Transverse colon (tissue), 4 donors: ENCODE results near the gene ACP7. TPM values are rescaled to one million over a fixed set of nuclear protein-coding genes. Genes with fewer than 3 reads are reported as not detected.

Experiments used
- DNase-seq: peaks from one replicate; pipeline ENCODE4 v3.0.0-alpha.2; 2019
- H3K27ac ChIP-seq, 4 donors: fragments of 200-600 bp; sonication (generic); 2 replicates each; pipeline ENCODE4 v1.5.1; 2016 to 2018; ENCODE audit warnings: inconsistent platforms in 4 of 4
- H3K27me3 ChIP-seq: fragments of 200-600 bp; sonication (generic); 2 replicates; pipeline ENCODE4 v1.5.1; 2017; ENCODE audit warnings: inconsistent platforms
- H3K36me3 ChIP-seq, 4 donors: fragments of 200-600 bp; sonication (generic); 2 replicates each; pipeline ENCODE4 v1.5.1; 2017 to 2019; ENCODE audit warnings: inconsistent platforms in 4 of 4
- H3K4me1 ChIP-seq, 4 donors: fragments of 200-600 bp; sonication (generic); 2 replicates each; pipeline ENCODE4 v1.5.1; 2017 to 2020; ENCODE audit warnings: inconsistent platforms in 4 of 4
- H3K4me3 ChIP-seq, 4 donors: fragments of 200-600 bp; sonication (generic); 1 replicate in 1 of 4; 2 replicates in 3 of 4; pipeline versions ENCODE4 v1.5.1 to v1.6.1; 2017 to 2019; ENCODE audit warnings: inconsistent platforms in 4 of 4
- H3K9me3 ChIP-seq, 2 donors: fragments of 200-600 bp; sonication (generic); 2 replicates each; pipeline ENCODE4 v1.5.1; 2017 to 2019; ENCODE audit warnings: inconsistent platforms in 2 of 2
- CTCF ChIP-seq, 5 experiments: fragments of 200-600 bp in 3 of 5; fragments of 450-650 bp in 2 of 5; sonication (generic) in 3 of 5; IDR thresholded peaks; 1 replicate in 2 of 5; 2 replicates in 3 of 5; pipeline ENCODE4 v1.5.1; 2016 to 2017; ENCODE audit warnings: antibody characterized with exemption in 5 of 5, inconsistent platforms in 3 of 5, mild to moderate bottlenecking in 2 of 5, moderate library complexity in 1 of 5
- EP300 ChIP-seq: sonication (generic); formaldehyde crosslinking; IDR thresholded peaks from one replicate; pipeline ENCODE4 v1.6.1; 2017; ENCODE audit warnings: antibody characterized with exemption, low read depth
- POLR2A ChIP-seq: fragments of 450-650 bp; IDR thresholded peaks from one replicate; pipeline ENCODE4 v1.6.1; 2016; ENCODE audit warnings: antibody characterized with exemption, mild to moderate bottlenecking, moderate library complexity
- POLR2AphosphoS5 ChIP-seq, 3 donors: sonication (generic); formaldehyde crosslinking; IDR thresholded peaks; one replicate each; pipeline ENCODE4 v1.6.1; 2016; ENCODE audit warnings: antibody characterized with exemption in 3 of 3
- WGBS, 2 donors: methylation state at CpG; one replicate each; pipeline ENCODE4 v1.1.5; 2018; ENCODE audit warnings: low coverage in 1 of 2; 5-methylcytosine and 5-hydroxymethylcytosine counted together
- in situ Hi-C, 4 donors: fragments of 200-750 bp; cut with MboI; loops; one replicate each; pipeline versions ENCODE4 v1.15.0 to v1.15.1; 2017; ENCODE audit warnings: low sequenced_read_pairs in 3 of 4, low pct_ligation_motif_present in 1 of 4, low pct_unique_long_range_greater_than_20kb in 1 of 4
- intact Hi-C: fragments of 100-400 bp; cut with DNase I; formaldehyde crosslinking; loops from one replicate; pipeline ENCODE4 v1.15.1; 2023; ENCODE audit warnings: low total_unique reads
- total RNA-seq, 4 donors: library from RNA; depleted of rRNA; stranded (reverse); fragments of >200 nt; gene quantifications; one replicate each; pipeline ENCODE4 v1.1.0, GENCODE V29; 2016

ACP7 gene
- total RNA-seq, 4 donors from 2014 or later = not detected

GRCh38 chr19:39160523-39160861 is 76.3 kb downstream of the ACP7 start:
- WGBS, 2 donors = 38 to 53% methylated on average over 7 to 8 of the region's 8 CpGs
- TF ChIP-seq CTCF (IDR thresholded peaks at IDR 0.05) (no peak), POLR2A (no peak), EP300 (no peak), POLR2AphosphoS5 (IDR thresholded peaks at IDR 0.05) (no peak)
- in situ Hi-C loops = no loop called here
- intact Hi-C loops = no loop called here
- Histone ChIP-seq H3K27ac (peak overlapping the region; percentile 6 to 53 (median 28)), H3K9me3 (no peaks in the 10 kb centered on the region), H3K36me3 (no peaks in the 10 kb centered on the region), H3K4me1 (peaks cover 14 to 40% (median 27%) of the 10 kb centered on the region in 4 donors), H3K27me3 (no peaks in the 10 kb centered on the region), H3K4me3 (no peak overlapping the region)
- DNase-seq = no peak

Other genes starting within 250 kb of the ACP7 start
- 100 to 1,000 TPM; 139 to 200 (median 174) TPM for gene HNRNPL, start 234.4 kb upstream of the ACP7 start, total RNA-seq
- 1 to 10 TPM; 1.8 to 7.0 (median 3.6) TPM for gene RINL, start 206.1 kb upstream of the ACP7 start, total RNA-seq
- 100 to 1,000 TPM in 1 of 4 donors, 10 to 100 TPM in 3; 56.3 to 128 (median 64.2) TPM for gene SIRT2, start 184.8 kb upstream of the ACP7 start, total RNA-seq
- 10 to 100 TPM in 3 of 4 donors, 1 to 10 TPM in 1; 6.2 to 53.9 (median 29.4) TPM for gene NFKBIB, start 184.4 kb upstream of the ACP7 start, total RNA-seq
- not detected for gene CCER2, start 172.2 kb upstream of the ACP7 start, total RNA-seq
- 100 to 1,000 TPM in 1 of 4 donors, 10 to 100 TPM in 3; 21.4 to 186 (median 42.7) TPM for gene SARS2, start 153.6 kb upstream of the ACP7 start, total RNA-seq
- 10 to 100 TPM; 23.7 to 42.6 (median 34.7) TPM for gene MRPS12, start 153.4 kb upstream of the ACP7 start, total RNA-seq
- 1 to 10 TPM; 2.2 to 7.8 (median 2.4) TPM for gene FBXO17, start 108.6 kb upstream of the ACP7 start, total RNA-seq
- 1 to 10 TPM in 2 of 4 donors, under 1 TPM in 1, not detected in 1; 0.14 to 1.5 (median 1.1) TPM for gene FBXO27, start 51.8 kb upstream of the ACP7 start, total RNA-seq
- 10 to 100 TPM; 43.8 to 96.1 (median 63.2) TPM for gene PAK4, start 41.4 kb downstream of the ACP7 start, total RNA-seq
- 1 to 10 TPM in 2 of 4 donors, under 1 TPM in 1, not detected in 1; 0.14 to 3.0 (median 1.1) TPM for gene NCCRP1, start 112.6 kb downstream of the ACP7 start, total RNA-seq
- gene SYCN, start 119.9 kb downstream of the ACP7 start, total RNA-seq = not detected
- not detected for gene IFNL3, start 160.6 kb downstream of the ACP7 start, total RNA-seq
- not detected for gene IFNL4, start 164.5 kb downstream of the ACP7 start, total RNA-seq
- gene IFNL2, start 184.0 kb downstream of the ACP7 start, total RNA-seq = not detected
- not detected for gene IFNL1, start 212.0 kb downstream of the ACP7 start, total RNA-seq
- under 1 TPM in 2 of 4 donors, not detected in 2; 0.14 to 0.64 TPM for gene LRFN1, start 236.5 kb downstream of the ACP7 start, total RNA-seq